Omental fat pad (tissue), 4 donors: ENCODE measurements around the gene OAF. TPM values are rescaled to one million over a fixed set of nuclear protein-coding genes. Genes with fewer than 3 reads are reported as not detected.

Experiments used
- ATAC-seq: fragments of 150-250 bp; one replicate; pipeline ENCODE4 v1.9.1; 2016; ENCODE audit warnings: mild to moderate bottlenecking, moderate library complexity; ENCODE audit not compliant: low FRiP score
- DNase-seq: peaks from one replicate; pipeline ENCODE4 v3.0.0-alpha.2; 2019; ENCODE audit warnings: low spot score
- CTCF ChIP-seq, 3 donors: fragments of 450-650 bp; IDR thresholded peaks; one replicate each; pipeline ENCODE4 v1.5.1; 2016 to 2017; ENCODE audit warnings: antibody characterized with exemption in 3 of 3, mild to moderate bottlenecking in 3 of 3, moderate library complexity in 2 of 3
- total RNA-seq, 4 donors: library from RNA; depleted of rRNA; stranded (reverse); fragments of >200 nt; gene quantifications; one replicate each; pipeline ENCODE4 v1.1.0, GENCODE V29; 2016

The OAF gene
- total RNA-seq, 4 donors from 2014 or later: 32.3 to 97.4 (median 67.0) TPM

DNA sequence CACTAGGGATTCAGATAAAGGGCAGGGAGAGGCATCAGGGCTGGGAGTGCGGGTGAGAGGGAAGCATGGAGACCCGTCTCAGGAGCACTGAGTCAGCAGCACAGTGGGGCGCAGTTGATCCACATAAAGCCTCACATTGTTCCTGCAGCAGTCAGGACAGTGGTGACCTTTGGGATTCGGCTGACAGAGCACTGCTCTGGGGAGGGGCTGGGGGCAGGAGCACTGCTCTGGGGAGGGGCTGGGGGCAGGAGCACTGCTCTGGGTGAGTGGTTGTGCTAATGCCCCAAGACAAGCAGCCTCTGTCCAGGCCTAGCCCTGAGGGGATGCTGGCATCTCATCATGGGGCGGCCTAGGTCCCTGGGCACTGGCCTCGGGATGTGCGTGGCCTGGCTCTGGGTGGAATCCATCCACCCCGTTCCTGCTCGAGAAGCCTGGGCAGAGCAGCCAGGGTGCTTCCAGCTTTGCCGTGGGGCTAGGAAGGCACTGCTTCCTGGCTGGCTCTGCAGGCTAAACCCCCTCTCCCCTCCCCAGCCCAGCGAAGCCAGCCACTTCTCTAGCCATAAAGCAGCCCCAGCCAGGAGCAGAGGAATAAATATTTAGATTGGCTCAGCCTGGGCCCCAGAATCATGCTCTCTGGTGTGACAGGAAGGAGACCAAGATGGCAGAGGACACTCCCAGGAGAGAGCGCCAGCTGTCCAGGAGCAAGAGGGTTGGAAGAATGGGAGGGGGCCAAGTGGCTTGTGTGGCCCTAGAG lies 7.3 kb downstream of the OAF start:
- ATAC-seq: no peak
- no peak for DNase-seq
- TF ChIP-seq CTCF (IDR thresholded peaks at IDR 0.05): no peak

- no peak for DNase-seq
- TF ChIP-seq CTCF (IDR thresholded peaks at IDR 0.05): no peak
- ATAC-seq: no peak
Observed at GRCh38 chr11:120218695-120219033, 7.8 kb downstream of the OAF start.

DNA sequence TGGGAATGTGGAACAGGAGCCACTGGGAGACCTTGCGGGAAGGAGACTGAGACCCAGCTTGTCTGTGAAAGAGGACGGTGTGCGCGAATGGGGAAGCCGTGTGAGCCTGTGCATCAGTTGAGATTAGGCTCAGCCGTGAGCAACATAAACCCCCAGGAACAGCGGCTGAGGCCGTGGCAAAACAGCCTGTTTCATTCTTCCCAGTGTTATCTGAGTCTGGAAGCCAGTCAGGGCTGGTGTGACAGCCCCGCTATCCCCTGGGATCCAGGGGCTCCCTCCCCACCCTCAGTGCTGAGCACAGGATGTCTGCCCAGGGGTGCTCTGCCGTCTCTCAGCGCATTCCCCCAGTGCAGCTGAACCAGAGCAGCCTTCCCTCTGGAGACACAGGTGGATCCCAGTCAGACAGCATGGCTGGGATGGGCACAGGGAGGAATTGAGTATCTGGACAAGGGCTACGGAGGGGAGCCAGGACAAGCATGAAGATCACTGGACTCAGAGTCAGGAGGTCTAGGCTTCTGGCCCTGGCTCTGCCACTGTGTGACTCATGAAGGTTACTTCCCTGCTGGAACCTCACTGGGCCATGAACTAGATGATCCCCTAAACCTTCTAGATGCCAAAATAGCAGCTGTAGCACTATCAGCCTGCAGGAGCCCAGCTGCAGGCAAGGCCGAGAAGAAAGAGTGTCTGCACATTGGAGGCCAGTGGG lies 8.6 kb downstream of the OAF start:
- TF ChIP-seq CTCF (IDR thresholded peaks at IDR 0.05): no peak

DNA sequence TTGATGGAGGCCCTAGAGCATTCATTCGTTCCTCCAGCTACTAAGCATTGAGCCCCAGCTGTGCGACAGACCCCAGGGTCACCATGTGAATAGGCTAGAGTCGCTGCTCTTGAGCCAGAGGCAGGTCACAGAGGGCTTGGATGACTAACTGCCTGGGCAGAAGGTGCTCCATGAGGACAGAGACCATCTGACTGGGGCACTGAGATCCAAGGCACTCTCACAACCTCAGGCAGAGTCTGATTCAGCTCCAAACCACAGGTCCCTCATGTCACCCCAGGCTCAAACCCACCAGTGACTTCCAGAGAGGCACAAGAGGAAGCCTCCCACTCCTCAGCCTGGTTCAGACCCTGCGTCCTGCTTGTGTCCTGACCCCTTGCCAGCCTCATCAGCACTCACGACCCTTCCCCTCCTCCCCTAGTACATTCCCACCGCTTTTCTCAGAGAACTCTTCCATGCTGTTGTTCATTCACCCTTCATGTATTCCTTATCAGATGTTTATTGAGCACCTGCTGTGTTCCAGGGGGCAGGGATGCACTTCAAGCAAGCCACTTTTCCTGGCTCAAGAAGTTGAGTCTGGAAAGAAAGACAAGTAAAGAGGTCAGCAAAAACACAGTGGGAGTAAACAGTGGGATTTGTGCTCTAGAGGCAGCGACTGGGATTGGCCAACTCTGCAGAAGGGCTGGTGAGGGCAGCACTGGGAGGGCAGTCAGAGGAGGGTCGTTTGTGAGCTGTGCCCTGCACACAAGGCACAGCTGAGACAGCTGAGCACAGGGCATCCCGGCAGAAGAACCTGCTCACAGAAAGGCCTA lies 9.3 kb downstream of the OAF start:
- no peak for DNase-seq
- no peak for TF ChIP-seq CTCF (IDR thresholded peaks at IDR 0.05)
- ATAC-seq: no peak

More for the DNA sequence above, 8.6 kb downstream of the OAF start:
- DNase-seq (no peak), ATAC-seq (no peak)

DNA sequence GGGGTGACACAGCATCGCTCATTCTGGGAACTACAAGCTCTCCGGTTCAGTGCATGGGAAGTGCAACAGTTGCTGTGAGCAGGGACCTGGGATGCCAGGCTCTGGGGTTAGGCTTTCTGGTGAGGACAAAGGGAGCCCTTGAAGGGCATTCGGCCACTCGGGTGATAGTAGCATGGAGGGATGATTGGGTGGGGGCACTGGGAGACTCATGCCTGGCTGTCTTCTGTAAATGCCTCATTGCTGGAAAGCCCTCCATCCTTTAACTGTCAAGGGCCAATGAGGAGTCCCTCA lies 9.9 kb downstream of the OAF start:
- ATAC-seq (no peak), DNase-seq (no peak)
- no peak for TF ChIP-seq CTCF (IDR thresholded peaks at IDR 0.05)

- DNase-seq (no peak), ATAC-seq (no peak)
- no peak for TF ChIP-seq CTCF (IDR thresholded peaks at IDR 0.05)
Observed at GRCh38 chr11:120221115-120221752, 10.4 kb downstream of the OAF start.
